ENCODE data around the gene TNKS1BP1. TPM values are rescaled to one million over a fixed set of nuclear protein-coding genes. Genes with fewer than 3 reads are reported as not detected.

TNKS1BP1 gene
- total RNA-seq, 1 experiment from 2014 or later, result 94.6 TPM

DNA sequence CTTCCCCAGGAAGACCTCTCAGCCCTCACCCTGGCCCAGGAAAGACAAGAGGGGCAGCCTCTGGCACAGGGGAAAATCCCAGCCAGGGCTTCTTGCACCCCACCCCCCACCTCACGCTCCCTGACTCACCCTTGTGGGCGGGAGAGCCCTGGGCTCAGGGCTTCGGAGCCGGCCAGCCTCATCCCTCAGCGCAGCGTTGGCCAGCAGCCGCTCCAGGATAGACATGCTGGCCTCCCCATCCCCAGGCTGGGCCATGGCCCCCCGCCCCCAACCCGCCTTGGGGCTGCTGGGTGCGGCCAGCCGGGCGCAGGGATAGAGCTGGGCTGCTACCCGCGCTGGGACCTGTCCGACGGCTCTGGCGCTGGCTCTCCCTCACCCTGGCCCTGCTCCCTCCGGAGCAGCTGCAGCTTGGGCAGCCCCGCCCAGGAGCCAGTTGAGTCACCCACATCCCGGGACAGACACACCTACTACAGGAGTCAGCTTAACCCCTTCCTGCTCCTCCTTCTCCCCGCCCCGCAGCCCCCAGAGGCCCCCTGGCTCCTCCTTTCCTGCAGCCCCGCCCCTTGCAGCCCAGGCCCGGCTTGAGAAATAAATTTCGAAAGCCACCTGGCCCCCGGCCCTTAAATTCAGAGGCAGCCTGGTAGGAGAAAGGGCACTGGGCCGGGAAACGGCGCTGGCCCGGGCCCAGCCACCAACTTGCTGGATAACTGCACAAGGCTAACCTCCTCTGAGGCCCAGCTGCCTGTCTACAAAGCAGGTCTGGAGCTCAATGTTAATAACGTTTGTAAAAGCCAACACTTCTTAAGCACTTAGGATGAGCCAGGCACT, 13.4 kb downstream of the TNKS1BP1 start:
- BruUV-seq (replicated peaks), result no TSS peak
- no peaks in the 10 kb centered on the region for H3K27me3 ChIP-seq (ENCODE audit: control insufficient read depth, insufficient read depth, low read length)
- H3K27ac ChIP-seq (ENCODE audit: low read length), result peak overlapping the region; percentile 85
- H3K9me3 ChIP-seq (ENCODE audit: control insufficient read depth, insufficient read depth, low read depth, low read length), result no peaks in the 10 kb centered on the region
- no peak for DNase-seq (ENCODE audit: low read depth, low spot score)
- intact Hi-C loops (cut with micrococcal nuclease; ENCODE audit: unreplicated experiment), result no loop called here
- TF ChIP-seq SIN3A (IDR thresholded peaks at IDR 0.05; ENCODE audit: borderline replicate concordance, insufficient read depth, low read depth, low read length) (0 out of 2 replicates have a peak, but pooled peaks have one; percentile 47), TCF7L2 (IDR thresholded peaks at IDR 0.05; ENCODE audit: low read depth, low read length) (no peak), POLR2AphosphoS5 (IDR thresholded peaks at IDR 0.05; ENCODE audit: low read depth, low read length) (0 out of 2 replicates have a peak, but pooled peaks have one; percentile 28)
- ChIA-PET CTCF (interaction anchor here (0.5 kb wide), 1 partner anchor 410 kb away, joined by 4 read pairs; no protein-coding TSS in a partner anchor), POLR2A (no interaction called here)
- in situ Hi-C loops (cut with HindIII; ENCODE audit: low pct_unique_long_range_greater_than_20kb, low sequenced_read_pairs), result no loop called here
- peak overlapping the region; percentile 45 to 60 for H3K4me3 ChIP-seq (ENCODE audit: low read depth in 2 of 2, low read length in 2 of 2)
- peaks cover 26% of the 10 kb centered on the region for H3K4me1 ChIP-seq (ENCODE audit: control insufficient read depth, insufficient read depth, low read length)
- peak; percentile 98 for ATAC-seq
- no peaks in the 10 kb centered on the region for H3K36me3 ChIP-seq (ENCODE audit: control insufficient read depth, insufficient read depth, low read length)

DNA sequence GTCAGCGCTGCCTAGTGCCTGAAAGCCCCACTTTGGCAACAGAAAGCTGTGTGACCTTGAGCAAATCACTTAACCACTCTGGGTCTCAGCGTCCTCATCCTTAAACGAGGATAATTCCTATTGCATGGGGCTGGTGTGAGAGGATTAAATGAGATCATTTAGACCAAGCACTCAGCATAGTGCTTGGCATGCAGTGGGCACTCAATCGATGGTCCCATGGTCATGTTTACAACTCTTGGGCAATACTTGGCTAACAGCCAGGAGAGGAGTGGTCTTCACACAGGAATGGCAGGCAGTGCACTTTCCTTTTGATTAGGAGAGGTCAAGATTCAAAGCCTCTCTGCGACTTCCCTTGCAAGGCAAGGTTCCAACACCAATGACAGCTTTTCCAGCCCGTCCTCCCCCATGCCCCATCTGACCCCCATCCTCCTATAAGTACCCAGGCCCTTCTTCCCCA, 14.1 kb downstream of the TNKS1BP1 start:
- Histone ChIP-seq H3K36me3 (ENCODE audit: control insufficient read depth, insufficient read depth, low read length) (no peaks in the 10 kb centered on the region), H3K4me3 (ENCODE audit: low read depth in 2 of 2, low read length in 2 of 2) (peak overlapping the region; percentile 45 to 60), H3K9me3 (ENCODE audit: control insufficient read depth, insufficient read depth, low read depth, low read length) (no peaks in the 10 kb centered on the region), H3K4me1 (ENCODE audit: control insufficient read depth, insufficient read depth, low read length) (peaks cover 28% of the 10 kb centered on the region), H3K27ac (ENCODE audit: low read length) (peak overlapping the region; percentile 72), H3K27me3 (ENCODE audit: control insufficient read depth, insufficient read depth, low read length) (no peaks in the 10 kb centered on the region)
- ChIA-PET POLR2A (no interaction called here), CTCF (no interaction called here)
- DNase-seq (ENCODE audit: low read depth, low spot score) (no peak), ATAC-seq (no peak)
- TF ChIP-seq POLR2AphosphoS5 (IDR thresholded peaks at IDR 0.05; ENCODE audit: low read depth, low read length), result 0 out of 2 replicates have a peak, but pooled peaks have one; percentile 1
- TF ChIP-seq, protein P1, sequence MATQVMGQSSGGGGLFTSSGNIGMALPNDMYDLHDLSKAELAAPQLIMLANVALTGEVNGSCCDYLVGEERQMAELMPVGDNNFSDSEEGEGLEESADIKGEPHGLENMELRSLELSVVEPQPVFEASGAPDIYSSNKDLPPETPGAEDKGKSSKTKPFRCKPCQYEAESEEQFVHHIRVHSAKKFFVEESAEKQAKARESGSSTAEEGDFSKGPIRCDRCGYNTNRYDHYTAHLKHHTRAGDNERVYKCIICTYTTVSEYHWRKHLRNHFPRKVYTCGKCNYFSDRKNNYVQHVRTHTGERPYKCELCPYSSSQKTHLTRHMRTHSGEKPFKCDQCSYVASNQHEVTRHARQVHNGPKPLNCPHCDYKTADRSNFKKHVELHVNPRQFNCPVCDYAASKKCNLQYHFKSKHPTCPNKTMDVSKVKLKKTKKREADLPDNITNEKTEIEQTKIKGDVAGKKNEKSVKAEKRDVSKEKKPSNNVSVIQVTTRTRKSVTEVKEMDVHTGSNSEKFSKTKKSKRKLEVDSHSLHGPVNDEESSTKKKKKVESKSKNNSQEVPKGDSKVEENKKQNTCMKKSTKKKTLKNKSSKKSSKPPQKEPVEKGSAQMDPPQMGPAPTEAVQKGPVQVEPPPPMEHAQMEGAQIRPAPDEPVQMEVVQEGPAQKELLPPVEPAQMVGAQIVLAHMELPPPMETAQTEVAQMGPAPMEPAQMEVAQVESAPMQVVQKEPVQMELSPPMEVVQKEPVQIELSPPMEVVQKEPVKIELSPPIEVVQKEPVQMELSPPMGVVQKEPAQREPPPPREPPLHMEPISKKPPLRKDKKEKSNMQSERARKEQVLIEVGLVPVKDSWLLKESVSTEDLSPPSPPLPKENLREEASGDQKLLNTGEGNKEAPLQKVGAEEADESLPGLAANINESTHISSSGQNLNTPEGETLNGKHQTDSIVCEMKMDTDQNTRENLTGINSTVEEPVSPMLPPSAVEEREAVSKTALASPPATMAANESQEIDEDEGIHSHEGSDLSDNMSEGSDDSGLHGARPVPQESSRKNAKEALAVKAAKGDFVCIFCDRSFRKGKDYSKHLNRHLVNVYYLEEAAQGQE (IDR thresholded peaks at IDR 0.05; ENCODE audit: insufficient read depth in 1 of 2, low read depth in 2 of 2, low read length in 1 of 2), result no peak
- no TSS peak for BruUV-seq (replicated peaks)
- intact Hi-C loops (cut with micrococcal nuclease; ENCODE audit: unreplicated experiment) (no loop called here), in situ Hi-C loops (cut with HindIII; ENCODE audit: low pct_unique_long_range_greater_than_20kb, low sequenced_read_pairs) (no loop called here)

DNA sequence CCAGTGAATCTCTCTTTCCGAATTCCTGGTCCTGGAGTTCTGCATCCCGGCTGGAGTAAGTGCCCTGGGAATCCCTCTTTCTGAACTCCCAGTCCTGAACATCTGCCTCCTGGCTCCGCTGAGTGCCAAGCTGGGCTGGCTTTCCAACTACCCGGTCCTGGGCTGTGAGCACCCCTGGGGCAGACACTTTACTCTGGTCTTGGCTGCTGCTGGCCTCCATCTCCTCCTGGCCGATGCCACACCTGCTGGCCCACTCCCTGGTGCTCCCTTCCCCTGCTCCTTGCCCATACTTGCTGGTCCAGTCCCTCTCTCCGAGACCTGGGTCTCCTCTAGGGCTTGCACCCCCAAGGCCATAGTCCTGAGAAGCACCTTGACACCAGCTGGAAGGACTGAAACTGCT, 14.7 kb downstream of the TNKS1BP1 start:
- TF ChIP-seq, protein P2, sequence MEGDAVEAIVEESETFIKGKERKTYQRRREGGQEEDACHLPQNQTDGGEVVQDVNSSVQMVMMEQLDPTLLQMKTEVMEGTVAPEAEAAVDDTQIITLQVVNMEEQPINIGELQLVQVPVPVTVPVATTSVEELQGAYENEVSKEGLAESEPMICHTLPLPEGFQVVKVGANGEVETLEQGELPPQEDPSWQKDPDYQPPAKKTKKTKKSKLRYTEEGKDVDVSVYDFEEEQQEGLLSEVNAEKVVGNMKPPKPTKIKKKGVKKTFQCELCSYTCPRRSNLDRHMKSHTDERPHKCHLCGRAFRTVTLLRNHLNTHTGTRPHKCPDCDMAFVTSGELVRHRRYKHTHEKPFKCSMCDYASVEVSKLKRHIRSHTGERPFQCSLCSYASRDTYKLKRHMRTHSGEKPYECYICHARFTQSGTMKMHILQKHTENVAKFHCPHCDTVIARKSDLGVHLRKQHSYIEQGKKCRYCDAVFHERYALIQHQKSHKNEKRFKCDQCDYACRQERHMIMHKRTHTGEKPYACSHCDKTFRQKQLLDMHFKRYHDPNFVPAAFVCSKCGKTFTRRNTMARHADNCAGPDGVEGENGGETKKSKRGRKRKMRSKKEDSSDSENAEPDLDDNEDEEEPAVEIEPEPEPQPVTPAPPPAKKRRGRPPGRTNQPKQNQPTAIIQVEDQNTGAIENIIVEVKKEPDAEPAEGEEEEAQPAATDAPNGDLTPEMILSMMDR (IDR thresholded peaks at IDR 0.05), result no peak
- TF ChIP-seq POLR2AphosphoS5 (IDR thresholded peaks at IDR 0.05; ENCODE audit: low read depth, low read length) (no peak), TCF7L2 (IDR thresholded peaks at IDR 0.05; ENCODE audit: low read depth, low read length) (no peak), SIN3A (IDR thresholded peaks at IDR 0.05; ENCODE audit: borderline replicate concordance, insufficient read depth, low read depth, low read length) (no peak)
- TF ChIP-seq, protein P1 (IDR thresholded peaks at IDR 0.05; ENCODE audit: insufficient read depth in 1 of 2, low read depth in 2 of 2, low read length in 1 of 2), result no peak
- no peak for DNase-seq (ENCODE audit: low read depth, low spot score)
- Histone ChIP-seq H3K4me3 (ENCODE audit: low read depth in 2 of 2, low read length in 2 of 2) (no peak overlapping the region), H3K27me3 (ENCODE audit: control insufficient read depth, insufficient read depth, low read length) (no peaks in the 10 kb centered on the region), H3K36me3 (ENCODE audit: control insufficient read depth, insufficient read depth, low read length) (no peaks in the 10 kb centered on the region), H3K4me1 (ENCODE audit: control insufficient read depth, insufficient read depth, low read length) (peaks cover 28% of the 10 kb centered on the region), H3K9me3 (ENCODE audit: control insufficient read depth, insufficient read depth, low read depth, low read length) (no peaks in the 10 kb centered on the region), H3K27ac (ENCODE audit: low read length) (no peak overlapping the region; the same call in 1 of the 2 replicates)
- intact Hi-C loops (cut with micrococcal nuclease; ENCODE audit: unreplicated experiment), result no loop called here
- BruUV-seq (replicated peaks), result no TSS peak
- CTCF ChIA-PET, result no interaction called here
- in situ Hi-C loops (cut with HindIII; ENCODE audit: low pct_unique_long_range_greater_than_20kb, low sequenced_read_pairs), result no loop called here
- POLR2A ChIA-PET, result no interaction called here
- ATAC-seq, result no peak
